Esophagus squamous epithelium (tissue), 4 donors: ENCODE data around the gene ADGRL1.

Source experiments
- CTCF ChIP-seq, 6 experiments: fragments of 450-650 bp in 4 of 6; fragments of 200-600 bp in 2 of 6; sonication (generic) in 2 of 6; IDR thresholded peaks; one replicate each; pipeline ENCODE4 v1.5.1; 2016 to 2019; ENCODE audit warnings: antibody characterized with exemption in 6 of 6, mild to moderate bottlenecking in 4 of 6, moderate library complexity in 4 of 6
- POLR2A ChIP-seq, 4 donors: fragments of 450-650 bp; IDR thresholded peaks; one replicate each; pipeline ENCODE4 v1.6.1; 2017; ENCODE audit warnings: antibody characterized with exemption in 4 of 4, mild to moderate bottlenecking in 4 of 4, moderate library complexity in 3 of 4

- TF ChIP-seq CTCF (IDR thresholded peaks at IDR 0.05), result no peak
- TF ChIP-seq POLR2A (IDR thresholded peaks at IDR 0.05), result no peak
Observed at GRCh38 chr19:14161305-14161704, 44.7 kb downstream of the ADGRL1 start.
